ENCODE results near the gene MFGE8.

Gene MFGE8

GRCh38 chr15:88917760-88918159, 4.6 kb upstream of the MFGE8 start:
- ATAC-seq: no peak

GRCh38 chr15:88915354-88915753, 2.2 kb upstream of the MFGE8 start:
- ATAC-seq: no peak

- no peak for ATAC-seq
Measured at GRCh38 chr15:88913850-88914169, 631 bp upstream of the MFGE8 start.

- ATAC-seq: no peak
Measured at GRCh38 chr15:88912500-88912921, 668 bp downstream of the MFGE8 start.

- ATAC-seq: no peak
Measured at GRCh38 chr15:88911766-88912118, 1.4 kb downstream of the MFGE8 start.

GRCh38 chr15:88909956-88910831, 3.0 kb downstream of the MFGE8 start:
- no peak for ATAC-seq

- ATAC-seq: no peak
Measured at GRCh38 chr15:88908697-88909621, 4.2 kb downstream of the MFGE8 start.

- ATAC-seq: no peak
Measured at GRCh38 chr15:88908123-88908522, 5.1 kb downstream of the MFGE8 start.

GRCh38 chr15:88907111-88907510, 6.1 kb downstream of the MFGE8 start:
- no peak for ATAC-seq

- ATAC-seq: no peak
Measured at GRCh38 chr15:88906551-88906950, 6.6 kb downstream of the MFGE8 start.

- no peak for ATAC-seq
Measured at GRCh38 chr15:88906130-88906529, 7.0 kb downstream of the MFGE8 start.

- ATAC-seq: no peak
Measured at GRCh38 chr15:88905576-88905975, 7.6 kb downstream of the MFGE8 start.

- ATAC-seq: peak; percentile 98 to 100
Measured at GRCh38 chr15:88904624-88905327, 8.4 kb downstream of the MFGE8 start.

GRCh38 chr15:88904257-88904623, 8.9 kb downstream of the MFGE8 start:
- no peak for ATAC-seq

- no peak for ATAC-seq
Measured at GRCh38 chr15:88902846-88903245, 10.3 kb downstream of the MFGE8 start.

GRCh38 chr15:88902221-88902835, 10.9 kb downstream of the MFGE8 start:
- ATAC-seq: no peak

- no peak for ATAC-seq
Measured at GRCh38 chr15:88901508-88902220, 11.5 kb downstream of the MFGE8 start.

- ATAC-seq: no peak
Measured at GRCh38 chr15:88900982-88901418, 12.2 kb downstream of the MFGE8 start.

- no peak for ATAC-seq
Measured at GRCh38 chr15:88900309-88900981, 12.7 kb downstream of the MFGE8 start.

- ATAC-seq: no peak
Measured at GRCh38 chr15:88899251-88899650, 13.9 kb downstream of the MFGE8 start.

GRCh38 chr15:88898736-88899135, 14.4 kb downstream of the MFGE8 start:
- ATAC-seq: no peak

Measured in activated CD4-positive, CD25-positive, alpha-beta regulatory T cell treated with anti-CD3 and anti-CD28 coated beads, Interleukin-2, amount 50 U/mL, for 24 hours (primary cell).